ENCODE results near the gene EPB42.
"Not testable (repeated sequence)": the region's sequence is repeated elsewhere in the genome, so short reads cannot be mapped to it uniquely, and the experiment has no call there.

The EPB42 gene

DNA sequence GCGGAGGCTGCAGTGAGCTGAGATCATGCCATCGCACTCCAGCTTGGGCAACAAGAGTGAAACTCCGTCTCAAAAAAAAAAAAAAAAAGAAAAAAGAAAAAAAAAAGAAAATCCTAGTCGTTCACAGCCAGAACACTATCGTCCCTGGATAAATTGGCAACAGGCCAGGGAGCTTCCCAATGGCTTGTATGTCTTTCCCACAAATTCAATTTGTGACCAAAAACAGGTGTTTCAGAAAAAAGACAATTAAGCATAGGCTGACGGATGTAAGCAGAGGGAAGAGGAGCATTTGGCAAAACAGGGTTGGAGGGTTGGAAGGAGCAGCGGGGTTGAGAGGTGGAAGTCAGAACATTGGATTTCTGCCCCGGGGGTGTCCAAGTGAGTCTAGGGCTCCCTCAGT lies 8.5 kb downstream of the EPB42 start:
- no peak for DNase-seq (ENCODE audit: low spot score)

DNA sequence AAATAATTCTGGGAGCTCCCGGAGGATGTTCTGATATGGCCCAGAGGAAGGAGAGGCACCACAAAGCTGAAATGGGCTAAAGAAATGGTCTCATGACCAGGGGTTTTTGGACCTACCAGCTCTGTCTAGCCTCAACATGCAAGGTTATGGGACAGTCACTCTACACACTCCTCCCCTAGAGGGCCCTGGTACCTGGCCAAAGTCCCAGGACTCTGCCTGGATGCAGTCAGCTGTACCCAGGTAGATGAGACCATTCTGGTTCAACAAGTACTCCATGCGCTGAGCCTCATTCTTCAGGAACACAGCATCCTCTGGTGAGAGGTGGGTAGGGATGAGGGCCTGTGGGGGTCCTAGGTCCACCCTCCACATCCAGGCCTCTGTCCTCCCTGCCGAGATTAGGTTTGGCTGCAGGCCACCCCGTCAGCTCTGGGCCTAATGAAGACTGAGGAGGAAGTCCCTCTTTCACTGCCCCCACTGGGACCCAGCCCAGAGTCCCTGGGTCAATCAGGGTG lies 9.5 kb downstream of the EPB42 start:
- DNase-seq (ENCODE audit: low spot score): no peak

DNA sequence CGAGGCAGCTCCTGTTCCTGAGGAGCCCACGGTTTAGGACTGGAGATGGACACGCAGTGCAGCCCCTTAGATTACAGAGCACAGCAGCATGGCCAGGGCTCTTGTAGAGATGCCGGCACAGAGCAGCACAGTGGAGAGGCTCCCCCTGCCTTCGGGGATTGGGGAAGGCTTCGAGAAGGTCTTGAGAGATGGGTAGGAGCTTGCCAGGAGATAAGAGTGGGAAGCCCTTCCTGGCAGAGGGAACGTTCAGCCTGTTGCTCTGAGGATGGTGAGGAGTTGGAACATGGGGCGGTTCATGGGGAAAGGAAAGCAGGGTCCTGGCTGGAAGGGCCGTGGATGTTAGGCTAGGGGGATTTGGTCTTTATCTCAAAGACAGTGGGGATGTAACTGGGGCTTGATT lies 10.0 kb downstream of the EPB42 start:
- DNase-seq (ENCODE audit: low spot score): no peak

DNA sequence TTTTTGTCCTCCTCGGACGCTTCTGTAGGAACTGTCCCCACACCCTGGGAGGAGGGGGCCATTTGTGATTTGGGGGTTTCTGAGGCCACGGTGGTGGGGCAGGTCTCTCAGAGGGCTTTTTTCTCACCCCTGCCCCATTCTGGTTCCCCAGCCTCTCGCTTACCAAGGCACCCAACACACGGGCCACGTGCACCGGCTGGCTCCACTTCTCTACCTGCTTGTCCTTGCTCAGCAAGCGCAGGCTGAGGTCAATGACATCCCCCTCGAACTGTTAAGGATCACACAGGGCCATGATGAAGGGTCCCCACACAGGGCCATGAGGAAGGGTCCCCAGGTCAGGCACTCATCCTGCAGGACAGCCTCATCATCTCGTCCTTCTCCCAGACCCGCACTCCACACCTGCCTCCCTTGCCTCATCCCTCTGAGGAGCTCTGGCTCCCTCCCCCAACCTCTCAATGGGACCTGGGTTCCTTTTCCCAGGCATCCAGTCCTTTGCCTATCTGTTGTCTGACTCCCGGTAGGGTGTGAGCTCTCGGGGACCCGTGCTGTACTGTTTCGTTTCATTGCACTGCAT lies 10.6 kb downstream of the EPB42 start:
- no peak for DNase-seq (ENCODE audit: low spot score)

DNA sequence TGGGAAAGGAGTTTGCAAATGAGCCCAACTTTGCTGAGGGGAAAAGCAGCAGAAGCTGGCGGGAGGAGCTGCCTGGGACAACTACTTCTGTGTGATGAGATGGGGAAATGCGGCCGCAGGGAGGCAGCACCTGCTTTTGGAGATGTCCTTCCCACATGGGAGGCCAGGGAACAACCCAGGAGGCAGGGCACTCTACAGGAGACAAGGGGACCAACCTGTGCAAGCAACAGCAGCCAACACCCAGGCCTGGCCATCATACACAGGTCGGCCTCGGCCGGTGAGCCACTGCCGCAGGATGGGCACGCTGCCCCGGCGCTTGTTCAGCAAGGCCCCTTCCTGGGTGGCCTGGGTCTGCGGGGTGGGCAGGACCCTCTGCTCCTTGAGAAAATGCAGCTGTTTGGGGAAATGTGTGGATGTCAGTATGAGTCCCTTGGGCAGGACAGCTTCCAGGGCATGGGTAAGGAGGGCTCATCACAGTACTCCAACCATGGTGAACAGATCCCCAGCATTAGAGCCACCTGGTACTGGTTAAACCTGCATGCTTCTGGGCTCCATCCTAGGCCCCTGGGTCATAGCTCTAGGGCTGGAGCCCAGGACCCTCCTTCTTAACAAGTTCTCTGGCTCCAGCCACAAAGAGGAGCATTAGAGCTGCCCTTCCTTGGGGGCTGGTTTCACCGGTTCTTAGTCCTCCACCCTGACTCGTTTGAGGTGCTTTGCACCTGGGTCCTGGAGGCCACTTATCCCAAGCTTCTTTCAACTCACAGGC lies 11.6 kb downstream of the EPB42 start:
- no peak for DNase-seq (ENCODE audit: low spot score)

DNA sequence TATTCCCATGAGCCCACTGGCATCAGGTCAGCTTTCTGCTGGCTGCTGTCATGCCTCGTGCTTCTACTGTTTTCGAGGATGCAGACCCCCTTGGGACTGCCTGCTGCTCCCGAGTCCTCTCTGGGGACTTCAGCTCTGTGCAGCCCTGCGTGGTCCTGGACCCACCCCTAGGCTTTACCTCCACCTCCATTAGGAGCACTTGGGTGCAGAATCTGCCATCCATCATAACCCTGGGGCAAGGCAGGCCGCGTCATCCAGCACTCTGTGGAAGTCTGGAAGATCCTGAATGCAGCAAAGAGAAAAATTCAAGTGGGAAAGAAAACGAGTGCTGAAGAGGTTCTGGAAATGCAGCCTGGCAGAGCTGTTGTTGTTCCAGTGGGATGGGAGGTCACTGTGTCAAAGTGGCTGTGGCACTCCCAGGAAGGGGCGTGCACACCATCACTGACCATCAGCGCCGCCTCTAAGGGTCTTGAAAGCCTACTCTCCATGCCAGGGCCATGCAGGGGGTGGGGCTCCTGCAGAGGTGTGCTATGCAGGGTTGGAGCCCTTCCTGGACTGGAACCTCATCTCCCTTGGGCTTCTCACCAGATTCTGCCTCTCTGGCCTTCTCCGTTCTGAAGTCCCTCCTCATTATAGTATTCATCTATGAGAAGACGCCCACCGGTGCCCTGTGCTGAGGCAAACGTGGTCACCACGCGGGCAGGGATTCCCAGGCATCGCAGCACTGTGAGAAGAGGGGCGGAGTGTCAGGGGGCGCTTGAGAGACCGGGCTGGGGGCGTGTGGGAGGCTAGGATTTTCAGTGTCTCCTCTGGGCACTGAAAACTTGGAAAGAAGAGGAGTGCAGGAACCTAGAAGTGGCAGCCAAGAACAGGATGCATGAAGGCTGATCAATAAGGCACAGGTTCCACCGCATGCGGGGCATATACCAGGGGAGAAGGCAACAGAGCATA lies 12.5 kb downstream of the EPB42 start:
- no peak for DNase-seq (ENCODE audit: low spot score)

DNA sequence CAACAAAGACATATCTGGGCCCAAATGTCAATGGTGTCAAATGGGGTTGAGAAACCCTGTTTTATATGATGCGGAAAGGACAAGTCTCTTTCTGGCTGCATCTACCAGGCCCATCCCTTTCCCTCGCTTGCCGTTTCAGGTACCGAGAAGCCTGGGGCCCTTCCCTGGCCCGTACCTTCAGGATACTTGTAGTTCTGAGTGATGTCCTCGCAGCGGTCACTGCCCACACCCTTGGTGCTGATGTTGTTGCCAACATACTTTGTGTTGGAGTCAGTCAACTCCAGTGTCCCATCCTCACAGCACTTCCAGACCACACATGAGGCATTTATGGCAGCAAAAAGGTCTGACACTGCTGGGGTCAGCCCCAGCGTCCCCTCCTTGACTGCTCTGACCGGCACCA lies 13.8 kb downstream of the EPB42 start:
- DNase-seq (ENCODE audit: low spot score): no peak

DNA sequence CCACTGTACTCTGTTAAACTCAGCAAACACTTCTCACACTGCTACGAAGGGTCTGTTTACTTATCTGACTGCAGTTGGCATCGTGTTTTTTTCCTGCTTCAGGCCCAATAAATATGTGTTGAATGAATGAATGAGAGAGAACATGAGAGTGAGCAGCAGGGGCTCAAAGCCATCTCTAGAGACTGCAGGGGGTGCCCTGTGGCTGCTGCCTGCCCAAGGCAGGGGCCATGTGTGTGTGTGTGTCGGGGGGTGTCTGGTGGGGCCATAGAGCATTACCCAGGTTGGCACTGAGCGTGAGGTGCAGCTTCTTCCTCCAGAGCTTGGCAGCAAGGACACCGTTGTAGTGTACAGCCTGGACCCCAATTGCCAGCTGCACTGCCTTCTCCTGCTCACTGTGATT lies 14.8 kb downstream of the EPB42 start:
- no peak for DNase-seq (ENCODE audit: low spot score)

DNA sequence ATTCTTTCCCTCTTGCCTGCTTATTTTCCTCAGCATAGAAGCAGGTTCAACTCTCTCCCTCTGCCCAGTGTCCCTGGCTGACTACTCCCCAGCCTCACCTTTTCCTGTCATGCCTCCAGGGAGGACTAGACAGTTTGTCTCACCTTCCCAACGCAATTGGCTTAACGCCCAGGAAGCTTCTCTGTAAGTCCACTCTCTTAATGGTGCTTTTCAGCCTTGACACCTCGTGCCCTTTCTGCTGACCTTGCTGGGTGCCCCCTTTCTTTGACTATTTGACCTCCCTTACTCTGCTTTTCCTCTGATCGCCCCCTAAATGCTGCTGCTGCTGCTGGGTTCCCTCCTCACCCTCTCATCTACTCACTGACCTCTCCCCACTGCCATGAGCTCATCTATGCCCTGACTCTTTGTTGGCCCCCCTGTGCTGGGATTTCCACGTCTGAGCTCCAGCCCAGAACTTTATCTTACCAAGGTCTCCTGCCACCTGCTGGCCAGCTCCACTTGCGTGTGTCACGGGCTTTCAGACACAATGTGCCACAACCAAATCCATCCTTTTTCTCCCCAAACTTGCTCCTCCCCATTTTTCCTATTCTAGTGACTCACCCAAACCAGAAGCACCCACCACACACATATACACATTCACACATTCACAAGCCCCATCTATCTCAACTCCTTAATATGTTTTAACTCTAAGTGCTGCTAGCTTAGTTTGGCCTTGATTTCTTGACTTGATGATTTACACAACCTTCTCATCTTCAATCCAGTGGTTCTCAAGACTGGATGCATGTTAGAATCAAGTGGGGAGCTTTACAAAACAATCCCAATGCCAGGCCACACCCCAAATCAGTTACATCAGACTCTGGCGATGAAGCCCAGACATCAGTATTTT lies 16.6 kb downstream of the EPB42 start:
- DNase-seq (ENCODE audit: low spot score): peak; percentile 11

DNA sequence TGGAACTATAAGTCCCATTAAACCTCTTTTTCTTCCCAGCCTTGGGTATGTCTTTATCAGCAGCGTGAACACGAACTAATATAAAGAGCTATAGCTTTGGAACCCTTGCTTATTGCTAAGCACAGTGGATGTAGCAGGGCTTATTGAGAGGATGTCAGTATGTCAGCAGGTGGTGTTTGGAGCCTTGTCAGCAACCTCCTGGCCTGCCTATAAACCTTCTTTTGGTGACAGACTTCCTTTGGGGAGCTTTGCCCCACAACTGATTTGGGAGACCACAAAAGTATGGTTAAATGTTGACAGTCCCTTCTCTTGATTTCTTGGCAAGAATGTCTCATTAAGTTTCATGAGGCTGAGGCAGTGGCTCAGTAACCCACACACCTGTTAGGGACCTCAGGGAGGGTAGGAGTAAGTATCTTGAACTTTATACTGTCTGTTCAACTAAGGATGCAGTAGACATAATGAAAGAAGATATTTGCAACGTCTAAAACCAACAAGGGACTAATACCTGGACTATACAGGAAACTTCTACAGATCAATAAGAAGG lies 20.8 kb downstream of the EPB42 start:
- DNase-seq (ENCODE audit: low spot score): no peak

DNA sequence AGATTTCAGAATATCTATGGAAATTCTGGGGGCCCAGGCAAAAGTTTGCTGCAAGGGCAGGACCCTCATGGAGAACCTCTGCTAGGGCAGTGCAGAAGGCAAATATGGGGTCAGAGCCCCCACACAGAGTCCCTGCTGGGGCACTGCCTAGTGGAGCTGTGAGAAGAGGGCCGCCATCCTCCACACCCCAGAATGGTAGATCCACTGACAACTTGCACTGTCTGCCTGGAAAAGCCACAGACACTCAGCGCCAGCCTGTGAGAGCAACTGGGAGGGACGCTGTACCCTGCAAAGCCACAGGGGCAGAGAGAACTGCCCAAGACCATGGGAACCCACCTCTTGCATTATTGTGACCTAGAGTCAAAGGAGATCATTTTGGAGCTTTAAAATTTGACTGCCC lies 21.8 kb downstream of the EPB42 start:
- DNase-seq (ENCODE audit: low spot score): no peak

DNA sequence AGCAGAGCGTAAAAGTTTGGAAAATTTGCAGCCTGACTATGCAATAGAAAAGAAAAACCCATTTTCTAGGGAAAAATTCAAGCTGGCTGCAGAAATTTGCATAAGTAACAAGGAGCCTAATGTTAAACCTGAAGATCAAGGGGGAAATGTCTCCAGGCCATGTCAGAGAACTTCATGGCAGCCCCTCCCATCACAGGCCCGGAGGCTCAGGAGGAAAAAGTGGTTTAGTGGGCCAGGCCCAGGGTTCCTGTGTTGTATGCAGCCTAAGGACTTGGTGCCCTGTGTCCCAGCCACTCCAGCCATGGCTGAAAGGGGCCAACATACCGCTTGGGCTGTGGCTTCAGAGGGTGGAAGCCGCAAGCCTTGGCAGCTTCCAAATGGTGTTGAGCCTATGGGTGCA lies 22.3 kb downstream of the EPB42 start:
- not testable (repeated sequence) for DNase-seq (ENCODE audit: low spot score)

DNA sequence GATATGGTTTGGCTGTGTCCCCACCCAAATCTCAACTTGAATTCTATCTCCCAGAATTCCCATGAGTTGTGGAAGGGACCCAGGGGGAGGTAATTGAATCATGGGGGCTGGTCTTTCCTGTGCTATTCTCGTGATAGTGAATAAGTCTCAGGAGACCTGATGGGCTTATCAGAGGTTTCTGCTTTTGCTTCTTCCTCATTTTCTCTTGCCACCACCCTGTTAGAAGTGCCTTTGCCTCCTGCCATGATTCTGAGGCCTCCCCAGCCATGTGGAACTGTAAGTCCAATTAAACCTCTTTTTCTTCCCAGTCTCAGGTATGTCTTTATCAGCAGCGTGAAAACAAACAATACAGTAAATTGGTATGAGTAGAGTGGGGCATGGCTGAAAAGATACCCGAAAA lies 23.0 kb downstream of the EPB42 start:
- DNase-seq (ENCODE audit: low spot score): not testable (repeated sequence)

DNA sequence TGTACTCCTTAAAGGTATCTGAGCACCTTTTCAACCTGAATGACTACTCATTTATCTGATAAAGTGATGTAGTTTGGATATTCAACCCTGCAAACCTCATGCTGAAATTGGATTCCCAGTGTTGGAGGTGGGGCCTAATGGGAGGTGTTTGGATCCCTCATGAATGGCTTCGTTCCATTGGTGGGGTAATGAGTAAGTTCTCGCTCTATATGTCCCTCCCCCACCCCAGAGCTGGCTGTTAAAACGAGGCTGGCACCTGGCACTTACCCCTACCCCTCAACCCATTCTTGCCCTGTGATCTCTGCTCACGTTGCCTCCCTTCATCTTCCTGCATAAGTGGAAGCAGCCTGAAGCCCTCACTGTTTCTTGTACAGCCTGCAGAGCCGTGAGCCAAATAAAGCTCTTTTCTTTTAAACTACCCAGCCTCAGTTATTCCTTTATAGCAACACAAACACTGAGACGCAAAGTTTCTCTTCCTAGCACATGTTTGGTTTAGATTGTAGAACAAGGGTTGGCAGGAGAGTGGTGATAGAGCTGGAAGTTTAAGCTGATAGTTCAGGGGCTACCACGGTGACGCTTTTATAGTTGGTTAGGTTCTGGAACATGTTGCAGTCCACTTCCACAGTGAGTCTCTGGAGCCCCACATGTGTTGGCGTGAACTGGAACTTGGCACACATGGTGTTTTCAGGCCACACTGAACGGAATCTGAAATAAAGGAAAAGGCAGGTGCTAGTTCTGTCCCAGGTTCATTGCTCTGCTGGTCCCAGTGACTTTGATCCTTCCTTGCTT lies 23.9 kb downstream of the EPB42 start:
- DNase-seq (ENCODE audit: low spot score): no peak

DNA sequence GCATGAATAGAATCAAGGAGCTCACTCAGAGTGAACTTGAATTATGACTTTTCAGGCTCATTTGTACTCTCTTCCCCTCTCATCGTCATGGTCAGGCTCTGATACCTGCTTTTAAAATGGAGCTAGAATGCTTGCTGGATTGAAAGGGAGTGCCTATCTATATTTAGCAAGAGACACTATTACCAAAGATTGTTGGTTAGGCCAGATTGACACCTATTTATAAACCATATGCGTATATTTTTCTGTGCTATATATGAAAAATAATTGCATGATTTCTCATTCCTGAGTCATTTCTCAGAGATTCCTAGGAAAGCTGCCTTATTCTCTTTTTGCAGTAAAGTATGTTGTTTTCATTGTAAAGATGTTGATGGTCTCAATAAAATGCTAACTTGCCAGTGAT lies 26.0 kb downstream of the EPB42 start:
- DNase-seq (ENCODE audit: low spot score): no peak

DNA sequence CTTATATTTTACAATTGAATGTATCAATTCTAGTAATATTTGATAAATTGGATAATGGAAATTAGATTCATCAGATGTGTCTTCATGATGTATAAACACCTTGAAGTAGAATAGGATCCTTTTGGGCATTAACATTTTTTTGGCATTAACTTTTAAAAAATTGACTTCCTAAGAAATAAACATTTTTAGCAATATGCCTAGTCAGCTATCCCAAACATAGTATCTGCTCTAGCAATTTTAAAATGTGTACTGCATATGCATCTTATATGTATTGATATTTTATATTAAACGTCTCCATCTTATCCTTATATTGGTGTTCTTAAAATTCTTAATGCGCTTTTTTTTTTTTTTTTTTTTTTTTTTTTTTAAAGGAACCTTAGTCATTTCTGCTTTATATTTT lies 27.1 kb downstream of the EPB42 start:
- no peak for DNase-seq (ENCODE audit: low spot score)

DNA sequence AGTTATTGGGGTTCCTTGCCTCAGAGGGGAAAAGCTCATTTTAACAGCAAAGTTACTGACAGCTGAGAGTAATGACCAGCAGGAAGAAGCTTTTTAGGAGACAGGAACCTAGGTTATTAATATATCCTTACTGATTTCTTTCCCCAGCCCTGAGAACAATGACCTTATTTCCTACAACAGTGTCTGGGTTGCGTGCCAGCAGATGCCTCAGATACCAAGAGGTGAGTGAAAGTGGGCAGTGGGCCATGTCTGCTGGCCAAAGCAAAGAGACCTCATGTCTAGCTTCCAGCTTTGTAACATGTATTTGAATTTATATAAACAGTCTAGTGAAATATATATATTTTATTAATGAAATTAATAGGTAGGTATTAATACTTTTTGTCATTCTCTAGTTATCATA lies 30.6 kb downstream of the EPB42 start:
- no peak for DNase-seq (ENCODE audit: low spot score)

DNA sequence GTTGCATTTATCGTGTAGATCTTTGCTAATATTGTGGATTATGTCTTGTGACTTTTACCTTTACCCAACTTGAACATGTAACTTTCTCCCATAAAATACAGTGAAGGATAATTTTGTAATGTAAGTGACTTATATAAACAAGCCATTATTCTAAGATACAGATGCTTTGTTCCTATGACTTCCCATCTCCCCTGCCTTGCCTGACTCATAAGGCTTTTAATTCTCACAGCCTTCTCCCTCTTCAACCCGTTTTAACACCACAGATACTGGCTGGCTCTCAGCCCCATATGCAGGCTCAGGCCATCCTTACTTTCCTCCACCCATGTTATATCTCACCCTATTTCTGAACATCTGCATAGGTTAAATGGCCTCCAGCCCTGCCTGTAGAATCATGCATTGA lies 31.5 kb downstream of the EPB42 start:
- DNase-seq (ENCODE audit: low spot score): no peak

DNA sequence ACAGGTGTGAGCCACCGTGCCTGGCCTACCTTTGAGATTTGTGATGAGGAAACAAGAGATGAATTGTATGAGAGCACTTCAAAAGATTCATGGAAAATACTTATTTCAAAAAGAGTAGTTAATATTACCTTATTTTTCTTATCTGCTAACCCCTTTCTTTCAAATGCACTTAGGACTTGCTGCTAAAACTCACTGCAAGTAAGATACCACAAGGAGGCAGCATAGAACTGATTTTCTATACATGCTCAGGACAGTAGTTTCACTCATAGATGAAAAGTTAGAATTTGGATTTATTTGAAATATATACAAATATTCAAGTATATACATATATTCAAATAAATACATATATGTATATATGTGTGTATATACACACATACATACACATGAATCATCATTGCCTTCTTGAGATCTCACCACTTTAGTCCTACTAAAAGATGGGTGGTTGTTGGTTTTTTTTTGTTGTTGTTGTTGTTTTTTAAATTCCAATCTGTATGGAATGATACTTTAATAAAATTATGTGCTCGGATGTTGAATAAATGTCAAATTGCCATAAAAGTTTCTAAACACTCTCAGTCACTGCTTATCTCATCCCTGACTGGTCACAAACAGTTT lies 33.2 kb downstream of the EPB42 start:
- DNase-seq (ENCODE audit: low spot score): peak; percentile 38

DNA sequence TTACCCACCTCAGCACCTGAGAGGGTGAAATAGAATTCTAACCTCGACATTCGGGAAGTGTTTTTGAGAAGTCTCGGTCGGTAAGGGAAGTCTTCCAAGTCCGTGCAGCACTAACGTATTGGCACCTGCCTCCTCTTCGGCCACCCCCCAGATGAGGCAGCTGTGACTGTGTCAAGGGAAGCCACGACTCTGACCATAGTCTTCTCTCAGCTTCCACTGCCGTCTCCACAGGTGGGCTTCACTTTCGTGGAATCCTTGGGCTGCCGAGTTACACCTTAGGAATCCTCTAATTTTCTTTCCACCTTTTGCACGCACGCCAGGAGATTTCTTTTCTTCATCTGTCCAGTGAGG lies 34.8 kb downstream of the EPB42 start:
- DNase-seq (ENCODE audit: low spot score): peak; percentile 5
